Measurements from ENCODE around the gene PGAM1. TPM values are rescaled to one million over a fixed set of nuclear protein-coding genes. Genes with fewer than 3 reads are reported as not detected.
"Not testable (repeated sequence)": the region's sequence is repeated elsewhere in the genome, so short reads cannot be mapped to it uniquely, and the experiment has no call there.

PGAM1 gene
- total and polyA plus RNA-seq, 2 experiments from 2014 or later, result 204 to 254 TPM

DNA sequence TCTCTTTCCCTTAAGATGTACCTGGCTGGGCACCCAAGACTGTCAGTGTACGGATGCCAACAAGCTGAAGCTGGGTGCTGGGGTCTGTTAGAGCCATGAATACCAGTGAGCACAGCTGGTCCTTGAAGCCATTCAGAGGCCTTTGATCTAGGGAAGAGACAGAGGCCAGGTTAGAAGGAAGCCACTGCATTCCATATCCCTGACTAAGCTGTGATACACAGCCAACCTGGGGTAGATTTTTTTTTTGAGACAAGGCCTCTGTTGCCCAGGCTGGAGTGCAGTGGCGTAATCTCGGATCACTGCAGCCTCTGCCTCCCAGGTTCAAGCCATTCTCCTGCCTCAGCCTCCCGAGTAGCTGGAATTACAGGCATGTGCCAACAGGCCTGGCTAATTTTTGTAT, 40.8 kb downstream of the PGAM1 start:
- H3K27ac ChIP-seq, result no peak overlapping the region
- no peak overlapping the region for H2AFZ ChIP-seq
- H3K4me1 ChIP-seq (ENCODE audit: insufficient read depth), result peaks cover 7% of the 10 kb centered on the region
- H3K4me3 ChIP-seq, result no peak overlapping the region
- H3K27me3 ChIP-seq, result no peaks in the 10 kb centered on the region
- H3K4me2 ChIP-seq, result no peak overlapping the region
- TF ChIP-seq EZH2 (IDR thresholded peaks at IDR 0.05; ENCODE audit: borderline replicate concordance), result no peak
- TF ChIP-seq, protein P1, sequence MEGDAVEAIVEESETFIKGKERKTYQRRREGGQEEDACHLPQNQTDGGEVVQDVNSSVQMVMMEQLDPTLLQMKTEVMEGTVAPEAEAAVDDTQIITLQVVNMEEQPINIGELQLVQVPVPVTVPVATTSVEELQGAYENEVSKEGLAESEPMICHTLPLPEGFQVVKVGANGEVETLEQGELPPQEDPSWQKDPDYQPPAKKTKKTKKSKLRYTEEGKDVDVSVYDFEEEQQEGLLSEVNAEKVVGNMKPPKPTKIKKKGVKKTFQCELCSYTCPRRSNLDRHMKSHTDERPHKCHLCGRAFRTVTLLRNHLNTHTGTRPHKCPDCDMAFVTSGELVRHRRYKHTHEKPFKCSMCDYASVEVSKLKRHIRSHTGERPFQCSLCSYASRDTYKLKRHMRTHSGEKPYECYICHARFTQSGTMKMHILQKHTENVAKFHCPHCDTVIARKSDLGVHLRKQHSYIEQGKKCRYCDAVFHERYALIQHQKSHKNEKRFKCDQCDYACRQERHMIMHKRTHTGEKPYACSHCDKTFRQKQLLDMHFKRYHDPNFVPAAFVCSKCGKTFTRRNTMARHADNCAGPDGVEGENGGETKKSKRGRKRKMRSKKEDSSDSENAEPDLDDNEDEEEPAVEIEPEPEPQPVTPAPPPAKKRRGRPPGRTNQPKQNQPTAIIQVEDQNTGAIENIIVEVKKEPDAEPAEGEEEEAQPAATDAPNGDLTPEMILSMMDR (IDR thresholded peaks at IDR 0.05; ENCODE audit: poor library complexity), result no peak
- no peaks in the 10 kb centered on the region for H3K9me2 ChIP-seq (replicated peaks; ENCODE audit: insufficient read depth)
- H3K79me2 ChIP-seq, result no peaks in the 10 kb centered on the region
- no peaks in the 10 kb centered on the region for H3K9me3 ChIP-seq (ENCODE audit: low read depth)
- WGBS (ENCODE audit: low lambda C conversion rate, missing lambda C conversion rate), result 88% methylated on average over 4 of the region's 4 CpGs
- H4K20me1 ChIP-seq (ENCODE audit: insufficient read depth, poor library complexity, severe bottlenecking), result no peaks in the 10 kb centered on the region
- no peak for DNase-seq (ENCODE audit: low spot score)
- H3K36me3 ChIP-seq (replicated peaks; ENCODE audit: insufficient read depth, low read depth), result no peaks in the 10 kb centered on the region

DNA sequence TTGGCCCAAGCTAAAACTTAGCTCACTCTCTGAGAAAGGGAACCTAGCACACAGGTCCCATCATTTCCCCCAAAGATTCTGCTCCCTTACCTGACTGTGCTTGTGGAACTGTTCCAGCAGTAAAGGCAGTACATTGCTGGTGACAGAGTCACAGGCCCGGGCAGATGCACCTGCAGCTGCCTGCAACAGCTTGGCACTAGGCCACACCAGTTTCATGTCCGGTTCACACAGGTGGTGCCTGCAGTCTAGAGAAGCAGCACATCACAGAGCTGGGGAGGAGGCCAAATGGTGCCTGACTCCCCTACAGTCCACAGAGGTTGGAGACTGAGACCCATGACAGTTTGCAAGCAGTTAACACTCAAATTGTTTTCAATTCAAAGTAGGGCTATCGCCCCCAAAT, 42.2 kb downstream of the PGAM1 start:
- no peak overlapping the region for H3K4me3 ChIP-seq
- peaks cover 7% of the 10 kb centered on the region for H3K4me1 ChIP-seq (ENCODE audit: insufficient read depth)
- no peak overlapping the region for H2AFZ ChIP-seq
- H3K79me2 ChIP-seq, result no peaks in the 10 kb centered on the region
- H3K36me3 ChIP-seq (replicated peaks; ENCODE audit: insufficient read depth, low read depth), result no peaks in the 10 kb centered on the region
- no peak for TF ChIP-seq EZH2 (IDR thresholded peaks at IDR 0.05; ENCODE audit: borderline replicate concordance)
- TF ChIP-seq, protein P1 (IDR thresholded peaks at IDR 0.05; ENCODE audit: poor library complexity), result no peak
- TF ChIP-seq EZH2phosphoT487 (IDR thresholded peaks at IDR 0.05; ENCODE audit: low read depth, severe bottlenecking, unreplicated experiment), result no peak
- H3K27ac ChIP-seq, result no peak overlapping the region
- 97% methylated on average over 3 of the region's 3 CpGs for WGBS (ENCODE audit: low lambda C conversion rate, missing lambda C conversion rate)
- H3K4me2 ChIP-seq, result no peak overlapping the region
- no peak for DNase-seq (ENCODE audit: low spot score)
- no peaks in the 10 kb centered on the region for H3K9me2 ChIP-seq (replicated peaks; ENCODE audit: insufficient read depth)
- H4K20me1 ChIP-seq (ENCODE audit: insufficient read depth, poor library complexity, severe bottlenecking), result no peaks in the 10 kb centered on the region
- no peaks in the 10 kb centered on the region for H3K27me3 ChIP-seq
- no peaks in the 10 kb centered on the region for H3K9me3 ChIP-seq (ENCODE audit: low read depth)

DNA sequence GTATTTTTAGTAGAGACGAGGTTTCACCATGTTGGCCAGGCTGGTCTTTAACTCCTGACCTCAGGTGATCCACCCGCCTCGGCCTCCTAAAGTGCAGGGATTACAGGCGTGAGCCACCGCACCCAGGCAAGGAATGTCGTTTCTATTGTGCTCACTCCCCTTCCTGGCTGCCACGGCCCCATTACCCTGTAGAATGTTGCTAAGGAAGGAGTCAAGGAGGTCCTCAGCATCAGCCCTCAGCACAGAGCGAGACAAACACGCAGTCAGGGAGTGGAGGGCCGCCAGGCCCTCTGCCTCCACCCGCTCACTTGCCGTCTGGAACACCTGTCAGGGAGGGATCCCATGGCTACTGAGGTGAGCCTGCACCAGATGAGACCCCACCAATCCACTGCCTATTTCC, 42.8 kb downstream of the PGAM1 start:
- H2AFZ ChIP-seq; H3K27ac ChIP-seq; H3K9me3 ChIP-seq (ENCODE audit: low read depth); H3K4me3 ChIP-seq; H3K4me1 ChIP-seq (ENCODE audit: insufficient read depth); H3K79me2 ChIP-seq; DNase-seq (ENCODE audit: low spot score); H3K36me3 ChIP-seq (replicated peaks; ENCODE audit: insufficient read depth, low read depth); H3K27me3 ChIP-seq; H3K9me2 ChIP-seq (replicated peaks; ENCODE audit: insufficient read depth); H3K4me2 ChIP-seq; H4K20me1 ChIP-seq (ENCODE audit: insufficient read depth, poor library complexity, severe bottlenecking): not testable (repeated sequence)
- WGBS (ENCODE audit: low lambda C conversion rate, missing lambda C conversion rate), result 90% methylated on average over 12 of the region's 12 CpGs

DNA sequence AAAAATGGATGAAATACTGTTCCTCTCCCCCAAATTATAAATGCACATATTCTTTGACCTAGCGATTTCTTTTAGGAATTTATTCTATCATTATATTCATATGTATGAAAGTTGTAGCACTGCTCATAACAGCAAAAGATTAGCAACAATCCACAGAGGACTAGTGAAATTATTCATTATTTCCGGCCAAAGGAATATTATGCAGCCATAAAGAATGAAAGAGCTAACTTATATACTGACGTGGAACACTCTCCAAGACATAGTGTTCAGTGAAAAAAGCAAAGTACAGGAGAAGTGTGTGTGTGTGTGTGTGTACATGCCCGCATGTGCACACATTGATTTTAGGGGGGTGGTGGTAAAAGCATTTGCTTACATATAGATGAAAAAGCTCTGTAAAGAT, 48.9 kb downstream of the PGAM1 start:
- WGBS (ENCODE audit: low lambda C conversion rate, missing lambda C conversion rate), result 96% methylated on average over 4 of the region's 4 CpGs
- no peaks in the 10 kb centered on the region for H3K36me3 ChIP-seq (replicated peaks; ENCODE audit: insufficient read depth, low read depth)
- no peak overlapping the region for H2AFZ ChIP-seq
- no peak overlapping the region for H3K27ac ChIP-seq
- no peak overlapping the region for H3K4me3 ChIP-seq
- H4K20me1 ChIP-seq (ENCODE audit: insufficient read depth, poor library complexity, severe bottlenecking), result no peaks in the 10 kb centered on the region
- no peaks in the 10 kb centered on the region for H3K27me3 ChIP-seq
- H3K9me3 ChIP-seq (ENCODE audit: low read depth), result no peaks in the 10 kb centered on the region
- H3K79me2 ChIP-seq, result no peaks in the 10 kb centered on the region
- no peaks in the 10 kb centered on the region for H3K9me2 ChIP-seq (replicated peaks; ENCODE audit: insufficient read depth)
- H3K4me2 ChIP-seq, result no peak overlapping the region
- no peak for DNase-seq (ENCODE audit: low spot score)
- H3K4me1 ChIP-seq (ENCODE audit: insufficient read depth), result no peaks in the 10 kb centered on the region
- TF ChIP-seq EZH2phosphoT487 (IDR thresholded peaks at IDR 0.05; ENCODE audit: low read depth, severe bottlenecking, unreplicated experiment), result no peak
- no peak for TF ChIP-seq EZH2 (IDR thresholded peaks at IDR 0.05; ENCODE audit: borderline replicate concordance)
- TF ChIP-seq, protein P1 (IDR thresholded peaks at IDR 0.05; ENCODE audit: poor library complexity), result no peak
